ENCODE results near the gene PATE4.

PATE4 gene

DNA sequence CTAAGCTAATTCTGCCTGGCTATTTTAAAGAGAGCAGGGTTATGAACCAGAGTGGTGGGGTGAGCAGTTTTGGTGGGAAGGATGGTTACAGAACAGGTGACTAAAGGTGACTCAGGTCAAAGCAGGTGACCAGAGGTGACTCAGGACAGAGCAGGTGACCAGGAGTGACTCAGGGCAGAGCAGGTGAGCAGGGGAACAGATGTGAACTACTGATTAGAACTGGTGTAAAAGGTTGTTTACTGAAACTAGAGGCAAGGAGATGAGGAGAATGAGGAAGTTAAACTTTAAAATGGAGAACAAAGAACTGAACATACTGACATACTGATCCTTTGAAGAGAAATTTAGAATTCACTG lies 39.0 kb downstream of the PATE4 start:
- TF ChIP-seq, protein P1, sequence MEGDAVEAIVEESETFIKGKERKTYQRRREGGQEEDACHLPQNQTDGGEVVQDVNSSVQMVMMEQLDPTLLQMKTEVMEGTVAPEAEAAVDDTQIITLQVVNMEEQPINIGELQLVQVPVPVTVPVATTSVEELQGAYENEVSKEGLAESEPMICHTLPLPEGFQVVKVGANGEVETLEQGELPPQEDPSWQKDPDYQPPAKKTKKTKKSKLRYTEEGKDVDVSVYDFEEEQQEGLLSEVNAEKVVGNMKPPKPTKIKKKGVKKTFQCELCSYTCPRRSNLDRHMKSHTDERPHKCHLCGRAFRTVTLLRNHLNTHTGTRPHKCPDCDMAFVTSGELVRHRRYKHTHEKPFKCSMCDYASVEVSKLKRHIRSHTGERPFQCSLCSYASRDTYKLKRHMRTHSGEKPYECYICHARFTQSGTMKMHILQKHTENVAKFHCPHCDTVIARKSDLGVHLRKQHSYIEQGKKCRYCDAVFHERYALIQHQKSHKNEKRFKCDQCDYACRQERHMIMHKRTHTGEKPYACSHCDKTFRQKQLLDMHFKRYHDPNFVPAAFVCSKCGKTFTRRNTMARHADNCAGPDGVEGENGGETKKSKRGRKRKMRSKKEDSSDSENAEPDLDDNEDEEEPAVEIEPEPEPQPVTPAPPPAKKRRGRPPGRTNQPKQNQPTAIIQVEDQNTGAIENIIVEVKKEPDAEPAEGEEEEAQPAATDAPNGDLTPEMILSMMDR (conservative IDR thresholded peaks at IDR 0.05), result no peak
- no peak for TF ChIP-seq ZFX (IDR thresholded peaks at IDR 0.05)
- no peak overlapping the region for H3K27ac ChIP-seq

DNA sequence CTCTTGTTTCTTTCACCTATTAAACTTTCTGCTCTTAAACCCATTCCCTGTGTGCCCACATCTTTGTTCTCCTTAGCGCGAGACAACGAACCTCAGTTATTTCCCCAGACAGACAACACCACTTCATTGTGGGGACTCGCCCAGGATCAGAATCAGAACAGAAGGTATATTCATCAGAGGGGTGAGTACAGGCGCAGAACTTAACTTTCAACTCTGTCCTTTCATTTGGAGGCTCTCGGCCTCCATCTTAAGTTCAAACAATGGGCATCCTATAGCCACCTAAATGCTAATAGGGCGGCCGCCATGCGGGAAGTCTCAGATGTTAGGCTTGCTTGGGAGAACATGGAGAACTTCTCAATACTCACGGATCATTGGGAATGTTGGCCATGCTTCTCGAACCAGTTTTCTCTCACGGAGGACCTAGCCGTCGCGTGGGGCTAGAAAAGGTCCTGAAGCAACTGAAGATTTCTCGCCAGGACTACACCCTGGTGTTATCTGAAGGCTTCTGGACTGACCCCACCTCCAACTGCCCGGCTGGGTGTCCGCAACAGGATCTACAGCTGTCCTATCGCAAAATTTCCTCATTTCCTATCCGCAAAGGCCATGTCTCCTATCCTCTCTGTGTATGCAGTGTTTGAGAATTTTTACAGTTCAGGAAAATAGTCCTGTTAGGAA lies 40.9 kb downstream of the PATE4 start:
- no peak for TF ChIP-seq ZFX (IDR thresholded peaks at IDR 0.05)
- TF ChIP-seq, protein P1 (conservative IDR thresholded peaks at IDR 0.05), result no peak
- H3K27ac ChIP-seq, result peak overlapping the region; percentile 66

DNA sequence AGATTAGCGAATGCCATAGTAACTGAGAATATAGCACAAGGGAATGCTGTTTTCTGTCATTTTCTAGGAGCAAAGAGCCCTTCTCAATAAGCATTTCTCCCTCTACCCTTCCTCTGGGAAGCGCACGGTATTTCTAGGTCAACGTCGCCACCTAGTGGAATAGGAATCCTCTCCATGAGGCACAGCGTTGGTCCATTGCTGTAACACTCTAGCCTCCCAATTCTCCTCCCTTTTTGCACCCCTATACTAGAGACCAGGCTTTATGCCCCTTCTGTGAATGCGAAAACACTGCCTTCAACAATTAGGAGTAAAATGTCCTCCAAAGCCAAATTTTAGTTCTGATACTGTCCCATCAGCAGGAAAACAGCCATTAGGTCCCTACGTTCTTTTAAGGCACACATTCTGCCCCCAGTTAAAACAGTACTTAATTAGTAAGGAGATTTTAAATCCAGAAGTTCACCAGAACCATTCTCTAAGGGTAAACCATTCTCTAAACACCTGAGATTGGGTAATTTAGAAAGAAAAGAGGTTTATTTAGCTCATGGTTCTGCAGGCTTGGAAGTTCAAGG lies 41.5 kb downstream of the PATE4 start:
- no peak for TF ChIP-seq ZFX (IDR thresholded peaks at IDR 0.05)
- TF ChIP-seq, protein P1 (conservative IDR thresholded peaks at IDR 0.05), result peak; percentile 92
- H3K27ac ChIP-seq, result peak overlapping the region; percentile 66

DNA sequence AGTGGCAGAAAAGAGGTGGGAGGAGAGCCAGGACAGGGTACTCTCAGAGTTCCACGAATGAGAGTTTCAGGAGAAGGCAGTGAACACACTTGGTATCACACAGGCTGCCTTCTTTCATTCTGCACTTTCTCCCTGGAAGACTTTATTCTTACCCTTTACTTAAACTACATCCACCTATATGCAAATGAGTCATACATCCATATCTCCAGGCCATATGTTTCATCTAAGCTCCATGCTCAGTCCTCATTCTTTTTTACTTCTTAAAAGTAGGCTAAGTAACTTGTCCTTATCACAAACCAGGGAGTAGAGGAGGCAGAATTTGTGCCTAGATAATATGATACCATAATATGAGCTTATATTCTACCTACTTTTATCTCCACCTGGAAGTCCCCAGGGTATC lies 48.2 kb downstream of the PATE4 start:
- H3K27ac ChIP-seq, result no peak overlapping the region
- TF ChIP-seq, protein P1 (conservative IDR thresholded peaks at IDR 0.05), result no peak
- no peak for TF ChIP-seq ZFX (IDR thresholded peaks at IDR 0.05)

DNA sequence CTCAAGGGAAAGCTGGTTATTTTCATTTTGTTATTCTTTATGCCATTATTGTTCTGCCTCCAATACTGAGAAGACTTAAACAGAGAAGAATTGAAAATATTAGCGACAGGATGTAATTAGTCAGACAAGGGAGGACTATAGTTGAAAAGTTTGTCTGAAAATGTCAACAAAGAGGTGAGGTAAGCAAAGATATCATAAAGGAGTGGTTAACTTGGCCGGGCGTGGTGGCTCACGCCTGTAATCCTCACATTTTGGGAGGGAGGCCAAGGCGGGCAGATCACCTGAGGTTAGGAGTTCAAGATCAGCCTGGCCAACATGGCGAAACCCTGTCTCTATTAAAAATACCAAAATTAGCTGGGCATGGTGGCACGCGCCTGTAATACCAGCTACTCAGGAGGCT lies 50.3 kb downstream of the PATE4 start:
- TF ChIP-seq, protein P1 (conservative IDR thresholded peaks at IDR 0.05), result no peak
- no peak overlapping the region for H3K27ac ChIP-seq

DNA sequence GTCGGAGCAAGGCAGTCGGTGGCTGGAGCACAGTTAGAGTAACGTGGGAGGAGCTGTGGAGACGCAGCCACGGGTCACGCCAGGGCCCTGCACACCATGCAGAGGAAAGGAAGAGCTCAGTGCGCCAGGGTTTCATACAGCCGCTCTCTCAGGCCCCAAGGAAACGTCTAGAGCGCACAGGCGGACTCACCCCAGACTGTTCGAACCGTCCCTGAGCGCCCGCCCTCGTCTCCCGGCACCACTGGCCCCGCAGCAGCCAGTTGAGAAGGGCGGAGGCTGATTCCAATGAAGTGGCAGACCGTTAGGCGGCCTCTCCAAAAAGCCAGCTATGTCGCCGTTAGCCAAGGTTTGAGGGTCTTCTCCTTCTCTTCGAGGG lies 53.9 kb downstream of the PATE4 start:
- H3K27ac ChIP-seq, result peak overlapping the region; percentile 88
- TF ChIP-seq, protein P1 (conservative IDR thresholded peaks at IDR 0.05), result no peak
- TF ChIP-seq ZFX (IDR thresholded peaks at IDR 0.05), result no peak

DNA sequence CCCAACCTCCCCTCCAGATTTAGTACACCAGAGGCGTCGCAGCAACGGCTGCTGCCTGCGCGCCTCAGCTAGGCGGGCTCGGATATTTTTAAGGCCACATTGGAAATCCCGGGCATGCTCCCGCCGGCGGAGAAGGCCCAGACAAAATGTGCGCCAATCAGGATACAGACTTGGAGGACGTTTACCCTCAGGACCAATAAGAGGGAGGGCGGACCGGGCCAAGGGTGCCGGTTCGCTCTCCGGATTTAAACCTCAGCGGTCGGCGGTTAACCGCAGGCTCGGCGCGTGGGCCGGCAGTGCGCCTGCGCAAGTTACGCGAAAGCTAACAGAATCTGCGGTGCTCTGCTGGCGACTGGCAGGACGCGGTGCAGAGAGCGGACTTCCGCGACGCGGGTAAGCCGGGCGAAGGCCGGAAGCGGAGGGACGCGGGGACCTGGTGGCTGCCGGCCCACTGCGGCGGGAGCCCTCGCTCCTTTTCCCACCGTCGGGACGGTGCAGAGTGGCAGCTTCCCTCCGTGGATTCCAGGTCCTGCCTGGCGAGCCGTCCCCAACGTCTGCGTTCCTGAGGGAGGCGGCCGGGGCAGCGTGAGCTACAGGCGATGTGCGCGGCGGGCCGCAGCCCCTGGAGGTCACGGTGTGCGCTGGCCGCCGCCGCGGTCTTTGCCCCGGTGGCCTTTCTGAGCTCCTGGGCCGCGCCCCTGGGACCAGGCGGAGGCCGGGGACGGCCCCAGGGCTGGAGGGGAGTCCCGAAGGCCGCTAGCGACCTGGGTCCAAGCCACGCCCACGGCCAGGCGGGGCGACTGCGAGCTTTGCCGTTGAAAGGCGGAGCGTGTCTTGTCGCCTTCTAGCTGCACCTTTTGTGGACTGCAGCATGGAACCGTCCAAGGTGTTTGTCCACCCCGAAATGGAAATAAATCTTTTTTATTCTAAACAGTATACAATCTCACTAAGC lies 54.5 kb downstream of the PATE4 start, which contains the start of gene HYLS1:
HYLS1 (plus strand) TSS at position 296 of the 952 bp plus-strand sequence. CDS start 11,701 bp downstream, outside the sequence.
- H3K27ac ChIP-seq, result peak within 1 kb of the TSS; percentile 88

More for the DNA sequence above, 54.5 kb downstream of the PATE4 start, which contains the start of gene HYLS1:
- TF ChIP-seq, protein P1 (conservative IDR thresholded peaks at IDR 0.05), result peak; percentile 35
- peak; percentile 87 for TF ChIP-seq ZFX (IDR thresholded peaks at IDR 0.05)
